Measurements from ENCODE around the gene CDK2AP2. TPM values are rescaled to one million over a fixed set of nuclear protein-coding genes. Genes with fewer than 3 reads are reported as not detected.

CDK2AP2 gene
- polyA plus RNA-seq, 1 experiment: 11.7 TPM

- CTCF ChIA-PET: no interaction called here
These were observed 15.8 kb downstream of the CDK2AP2 start for GRCh38 chr11:67492069-67492727.

GRCh38 chr11:67491276-67492068, 16.5 kb downstream of the CDK2AP2 start:
- no peaks in the 10 kb centered on the region; the same call in 1 of the 2 replicates for H3K9me3 ChIP-seq (ENCODE audit: control insufficient read depth, insufficient read depth, low read length)
- ChIA-PET CTCF (no interaction called here), POLR2A (interaction anchor here (0.6 to 0.9 kb wide), 2 partner anchors 119 to 122 kb away, joined by 3 read pairs; no protein-coding TSS in a partner anchor)
- H3K4me3 ChIP-seq (ENCODE audit: low read depth, low read length): no peak overlapping the region
- no peak for TF ChIP-seq CTCF (IDR thresholded peaks at IDR 0.05; ENCODE audit: low read depth, low read length)
- no peak for DNase-seq (ENCODE audit: low read depth, low spot score)
- H3K27ac ChIP-seq (ENCODE audit: low read depth, low read length): peak overlapping the region; percentile 39
- no peaks in the 10 kb centered on the region for H3K27me3 ChIP-seq (ENCODE audit: control insufficient read depth, insufficient read depth, low read length)

More at GRCh38 chr11:67492069-67492727, 15.8 kb downstream of the CDK2AP2 start:
- Histone ChIP-seq H3K27ac (ENCODE audit: low read depth, low read length) (no peak overlapping the region), H3K9me3 (ENCODE audit: control insufficient read depth, insufficient read depth, low read length) (no peaks in the 10 kb centered on the region; the same call in 1 of the 2 replicates), H3K27me3 (ENCODE audit: control insufficient read depth, insufficient read depth, low read length) (no peaks in the 10 kb centered on the region), H3K4me3 (ENCODE audit: low read depth, low read length) (no peak overlapping the region)
- no peak for DNase-seq (ENCODE audit: low read depth, low spot score)
- POLR2A ChIA-PET: interaction anchor here (0.6 to 1.0 kb wide), 2 partner anchors 9 to 120 kb away, joined by 3 to 5 read pairs; partner anchors contain the start of gene AIP
- no peak for TF ChIP-seq CTCF (IDR thresholded peaks at IDR 0.05; ENCODE audit: low read depth, low read length)

- Histone ChIP-seq H3K27me3 (ENCODE audit: control insufficient read depth, insufficient read depth, low read length) (no peaks in the 10 kb centered on the region), H3K9me3 (ENCODE audit: control insufficient read depth, insufficient read depth, low read length) (no peaks in the 10 kb centered on the region; the same call in 1 of the 2 replicates), H3K27ac (ENCODE audit: low read depth, low read length) (peak overlapping the region; percentile 31), H3K4me3 (ENCODE audit: low read depth, low read length) (no peak overlapping the region)
- DNase-seq (ENCODE audit: low read depth, low spot score): no peak
- no peak for TF ChIP-seq CTCF (IDR thresholded peaks at IDR 0.05; ENCODE audit: low read depth, low read length)
- CTCF ChIA-PET: no interaction called here
- POLR2A ChIA-PET: interaction anchor here (0.9 to 1.0 kb wide), 2 partner anchors 89 to 123 kb away, joined by 3 to 4 read pairs; partner anchors contain the start of gene PPP1CA
These were observed 17.3 kb downstream of the CDK2AP2 start for GRCh38 chr11:67490727-67491065.

DNA sequence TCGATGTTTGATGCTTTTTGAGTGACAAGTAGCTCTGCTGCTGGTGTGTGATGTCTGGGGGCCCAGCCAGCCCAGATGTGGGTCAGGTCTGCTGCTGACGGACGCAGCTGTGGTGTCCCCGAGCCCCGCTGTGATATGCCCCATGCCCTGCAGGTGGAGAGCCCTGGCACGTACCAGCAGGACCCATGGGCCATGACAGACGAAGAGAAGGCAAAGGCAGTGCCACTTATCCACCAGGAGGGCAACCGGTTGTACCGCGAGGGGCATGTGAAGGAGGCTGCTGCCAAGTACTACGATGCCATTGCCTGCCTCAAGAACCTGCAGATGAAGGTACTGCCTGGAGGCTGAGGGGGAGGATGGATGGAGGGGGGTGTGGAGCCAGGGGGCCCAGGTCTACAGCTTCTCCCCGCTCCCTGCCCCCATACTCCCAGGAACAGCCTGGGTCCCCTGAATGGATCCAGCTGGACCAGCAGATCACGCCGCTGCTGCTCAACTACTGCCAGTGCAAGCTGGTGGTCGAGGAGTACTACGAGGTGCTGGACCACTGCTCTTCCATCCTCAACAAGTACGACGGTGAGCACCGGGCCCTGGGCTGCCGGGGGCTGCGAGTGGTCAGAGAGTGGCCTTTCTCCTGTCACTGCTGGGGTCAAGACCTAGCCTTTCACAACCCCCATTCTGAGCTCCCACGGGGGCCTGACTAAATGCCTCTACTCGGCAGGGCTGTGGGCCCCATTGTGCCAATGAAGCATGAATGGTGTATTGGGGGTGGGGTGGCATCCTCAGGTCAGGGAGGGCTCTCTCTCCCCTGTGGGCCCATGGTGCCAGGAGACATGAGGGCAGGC, 17.9 kb downstream of the CDK2AP2 start:
- H3K27ac ChIP-seq (ENCODE audit: low read depth, low read length): peak overlapping the region; percentile 31
- no peak for DNase-seq (ENCODE audit: low read depth, low spot score)
- ChIA-PET POLR2A (interaction anchor here (1.0 kb wide), 1 partner anchor 89 kb away, joined by 4 read pairs; the partner anchor contains the start of gene PPP1CA), CTCF (no interaction called here)
- no peaks in the 10 kb centered on the region; the same call in 1 of the 2 replicates for H3K9me3 ChIP-seq (ENCODE audit: control insufficient read depth, insufficient read depth, low read length)
- TF ChIP-seq CTCF (IDR thresholded peaks at IDR 0.05; ENCODE audit: low read depth, low read length): no peak
- no peak overlapping the region for H3K4me3 ChIP-seq (ENCODE audit: low read depth, low read length)
- no peaks in the 10 kb centered on the region for H3K27me3 ChIP-seq (ENCODE audit: control insufficient read depth, insufficient read depth, low read length)
